Stimulated activated CD8-positive, alpha-beta memory T cell treated with anti-CD3 and anti-CD28 coated beads, Interleukin-12 subunit alpha, Interleukin-12 subunit beta, amount 100 ng/mL, for 4 hours (primary cell): ENCODE data around the gene THAP2.
"Not testable (repeated sequence)": the region's sequence is repeated elsewhere in the genome, so short reads cannot be mapped to it uniquely, and the experiment has no call there.

ENCODE experiments used
- DNase-seq: peaks from one replicate; pipeline ENCODE4 v3.0.0-alpha.2; 2020; ENCODE audit warnings: low read depth

Gene THAP2

GRCh38 chr12:71662849-71663560, 1.1 kb upstream of the THAP2 start:
- peak; percentile 57 for DNase-seq

- no peak for DNase-seq
Measured at GRCh38 chr12:71664411-71665089, 449 bp downstream of the THAP2 start.

- DNase-seq: no peak
Measured at GRCh38 chr12:71665090-71665463, 976 bp downstream of the THAP2 start.

GRCh38 chr12:71666259-71666658, 2.2 kb downstream of the THAP2 start:
- DNase-seq: no peak

GRCh38 chr12:71671311-71671710, 7.2 kb downstream of the THAP2 start:
- no peak for DNase-seq

DNA sequence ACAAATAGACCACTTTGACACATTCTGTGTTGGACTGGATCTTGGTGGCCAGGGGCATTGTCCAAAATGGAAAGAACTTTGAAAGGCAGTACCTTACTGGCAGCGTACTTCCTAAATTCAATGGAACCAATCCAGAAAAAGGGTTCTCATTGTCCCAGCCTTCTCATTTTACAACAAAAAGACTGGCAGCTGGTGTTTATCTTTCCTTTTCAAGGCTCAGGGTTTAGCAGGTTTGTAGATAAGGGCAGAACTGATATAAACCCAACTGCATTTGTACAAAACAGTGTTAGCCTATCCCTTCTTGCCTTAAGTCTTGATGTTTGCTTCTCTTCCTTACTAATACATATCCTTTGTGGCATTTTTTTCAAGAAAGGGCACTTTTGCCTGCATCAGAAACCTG, 7.7 kb downstream of the THAP2 start:
- DNase-seq: no peak

- no peak for DNase-seq
Measured at GRCh38 chr12:71682466-71682865, 18.4 kb downstream of the THAP2 start.

- DNase-seq: no peak
Measured at GRCh38 chr12:71683633-71684032, 19.5 kb downstream of the THAP2 start.

- no peak for DNase-seq
Measured at GRCh38 chr12:71684081-71684480, 20.0 kb downstream of the THAP2 start.

DNA sequence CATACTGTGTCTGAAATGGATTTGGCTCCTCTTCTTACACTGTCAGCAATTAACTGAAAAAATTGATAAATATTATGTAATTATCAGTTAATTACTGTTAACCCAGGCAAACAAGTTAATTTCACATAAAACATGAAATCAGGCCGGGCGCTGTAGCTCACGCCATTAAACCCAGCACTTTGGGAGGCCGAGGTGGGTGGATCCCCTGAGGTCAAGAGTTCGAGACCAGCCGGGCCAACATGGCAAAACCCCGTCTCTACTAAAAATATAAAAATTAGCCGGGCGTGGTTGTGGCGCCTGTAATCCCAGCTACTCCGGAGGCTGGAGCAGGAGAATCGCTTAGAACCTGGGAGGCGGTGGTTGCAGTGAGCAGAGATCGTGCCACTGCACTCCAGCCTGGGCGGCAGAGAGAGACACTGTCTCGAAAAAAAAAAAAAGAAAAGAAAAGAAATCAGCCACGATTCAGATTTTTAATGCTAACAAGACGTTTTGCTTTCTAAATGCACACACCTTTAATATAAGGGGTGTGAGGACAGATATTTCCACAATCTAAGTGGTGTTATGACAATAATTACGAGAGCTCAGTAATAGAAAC, 21.3 kb downstream of the THAP2 start:
- no peak for DNase-seq

- DNase-seq: peak; percentile 72
Measured at GRCh38 chr12:71685914-71686657, 22.0 kb downstream of the THAP2 start, which contains the start of gene TMEM19. TMEM19 (plus strand) TSS chr12:71686082; CDS start chr12:71686681, 599 bp downstream.

GRCh38 chr12:71686658-71687025, 22.5 kb downstream of the THAP2 start:
- no peak for DNase-seq

GRCh38 chr12:71687172-71687571, 23.1 kb downstream of the THAP2 start:
- not testable (repeated sequence) for DNase-seq

GRCh38 chr12:71688961-71689570, 25.0 kb downstream of the THAP2 start:
- no peak for DNase-seq

GRCh38 chr12:71691504-71692129, 27.5 kb downstream of the THAP2 start:
- no peak for DNase-seq

- no peak for DNase-seq
Measured at GRCh38 chr12:71693126-71693525, 29.0 kb downstream of the THAP2 start.

GRCh38 chr12:71693651-71694050, 29.6 kb downstream of the THAP2 start:
- DNase-seq: not testable (repeated sequence)

DNA sequence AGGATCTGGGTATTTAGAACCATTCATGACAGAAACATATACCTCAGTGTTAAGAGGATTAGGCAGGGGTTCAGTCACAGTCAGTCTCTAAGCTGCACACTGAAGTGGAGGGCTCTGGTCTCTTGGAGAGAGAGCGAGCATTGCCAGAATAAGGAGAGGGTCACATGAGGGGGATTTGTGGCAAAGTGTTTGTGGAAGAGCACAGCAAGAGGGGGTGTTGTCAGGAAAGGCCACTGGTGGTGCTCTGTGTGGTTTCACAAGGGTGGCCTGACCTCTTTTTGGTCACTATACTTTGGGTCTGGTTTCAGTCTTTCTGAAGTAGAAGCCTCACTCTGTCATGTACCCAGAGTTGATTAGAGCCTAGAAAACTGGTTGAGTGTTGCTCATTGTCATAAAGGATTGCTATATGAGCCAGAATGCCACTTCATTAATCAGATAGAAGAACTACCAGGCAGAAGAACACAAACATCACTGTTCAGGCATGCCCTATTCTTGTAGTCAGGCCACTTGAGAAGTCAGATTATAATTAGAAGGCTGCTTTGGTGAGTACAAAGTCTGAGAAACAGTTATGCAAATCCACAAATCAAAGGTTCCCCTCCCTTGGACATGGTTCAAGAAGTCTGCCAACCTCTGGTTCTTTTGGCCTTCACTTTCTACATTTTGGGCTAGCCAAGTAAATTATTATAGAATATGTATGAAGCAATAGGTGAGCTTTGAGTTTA, 30.2 kb downstream of the THAP2 start:
- DNase-seq: no peak

- DNase-seq: no peak
Measured at GRCh38 chr12:71695782-71696181, 31.7 kb downstream of the THAP2 start.

- DNase-seq: not testable (repeated sequence)
Measured at GRCh38 chr12:71702181-71702580, 38.1 kb downstream of the THAP2 start.

DNA sequence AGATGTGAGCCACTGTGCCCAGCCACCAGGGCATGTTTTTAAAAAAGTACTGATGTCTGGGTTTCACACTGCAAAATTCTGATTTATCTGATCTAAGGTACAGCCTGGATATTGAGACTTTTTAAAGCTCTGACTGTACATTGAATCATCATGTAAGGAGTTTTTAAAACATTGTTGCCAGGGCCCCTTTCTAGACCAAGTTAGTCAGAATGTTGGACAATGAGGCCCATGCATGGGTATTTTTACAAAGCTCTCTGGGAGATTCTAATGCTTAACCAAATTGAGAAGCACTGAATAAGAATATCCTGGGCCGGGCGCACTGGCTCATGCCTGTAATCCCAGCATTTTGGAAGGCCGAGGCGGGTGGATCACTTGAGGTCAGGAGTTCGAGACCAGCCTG, 38.5 kb downstream of the THAP2 start:
- DNase-seq: no peak
